ENCODE data around the gene GTF2A1L. TPM values are rescaled to one million over a fixed set of nuclear protein-coding genes. Genes with fewer than 3 reads are reported as not detected.

GTF2A1L gene
- total and polyA plus RNA-seq, 10 of the 15 experiments (the other 5 are each of a cell fraction or from before 2014, with no cell fraction given) = not detected

DNA sequence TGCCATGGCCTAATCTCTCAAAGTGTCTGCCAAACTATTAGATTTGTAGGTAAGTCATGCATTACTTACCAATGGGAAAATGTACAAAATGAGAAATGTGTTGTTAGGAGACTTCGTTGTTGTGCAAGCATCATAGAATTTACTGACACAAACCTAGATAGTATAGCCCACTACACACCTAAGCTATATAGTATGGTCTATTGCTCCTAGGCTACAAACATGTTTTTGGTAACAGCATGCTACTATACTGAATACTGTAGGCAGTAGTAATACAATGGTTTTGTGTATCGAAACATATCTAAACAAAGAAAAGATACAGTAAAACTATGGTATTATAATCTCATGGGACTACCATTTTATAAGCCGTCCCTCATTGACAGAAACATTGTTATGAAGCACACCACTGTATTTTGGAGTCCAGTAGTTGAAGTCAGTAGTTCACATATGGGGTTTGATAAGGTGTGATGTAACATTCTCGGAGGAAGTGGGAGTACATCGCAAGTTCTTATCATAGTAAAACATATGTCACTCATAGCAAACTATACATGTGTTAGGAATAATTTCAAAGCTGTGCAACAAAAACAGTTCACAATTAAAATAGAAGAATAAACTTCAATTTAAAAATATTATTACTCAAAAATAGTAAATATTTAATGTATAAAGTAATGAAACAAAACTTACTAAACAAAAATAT lies 12.0 kb upstream of the GTF2A1L start:
- DNase-seq (ENCODE audit: low read depth, low spot score) (no peak), FAIRE-seq (no peak), ATAC-seq (no peak)
- no peaks in the 10 kb centered on the region for H4K20me1 ChIP-seq (ENCODE audit: control insufficient read depth, insufficient read depth)
- WGBS (ENCODE audit: insufficient coverage, insufficient replicate concordance, low lambda C conversion rate, missing lambda C conversion rate) = 48% methylated on average over 5 of the region's 5 CpGs
- BruUV-seq (replicated peaks) = no TSS peak
- RAD21 ChIA-PET (ENCODE audit: unreplicated experiment) = no interaction called here
- intact Hi-C loops (cut with micrococcal nuclease; ENCODE audit: unreplicated experiment) (loop anchor here (10.0 kb wide), 1 partner anchor 1889 kb away; no protein-coding TSS in a partner anchor), in situ Hi-C loops (cut with MboI) (no loop called here)
- no peak overlapping the region for H3K27ac ChIP-seq (ENCODE audit: control insufficient read depth, insufficient read depth)
- H3K4me1 ChIP-seq (ENCODE audit: control insufficient read depth, insufficient read depth, low read length) = no peaks in the 10 kb centered on the region
- H3K27me3 ChIP-seq (replicated peaks in 1 of 2; ENCODE audit: control insufficient read depth in 2 of 2, insufficient read depth in 2 of 2, low read length in 1 of 2) = peaks cover 0 to 2% of the 10 kb centered on the region in 2 experiments; a peak in 3 of 4 replicates
- no peaks in the 10 kb centered on the region for H3K9me3 ChIP-seq (replicated peaks; ENCODE audit: control insufficient read depth, insufficient read depth, low read length)
- no peak overlapping the region for H2AFZ ChIP-seq (ENCODE audit: control insufficient read depth, low read depth, low read length)
- H3K4me3 ChIP-seq = no peak overlapping the region
- no peaks in the 10 kb centered on the region for H3K79me2 ChIP-seq (ENCODE audit: control insufficient read depth, insufficient read depth, low read length)
- SMC1A ChIA-PET (ENCODE audit: uncharacterized antibody, unreplicated experiment) = no interaction called here
- CTCF ChIA-PET = no interaction called here
- no peak overlapping the region for H3K9ac ChIP-seq (ENCODE audit: control insufficient read depth, insufficient read depth, low read length)
- no peaks in the 10 kb centered on the region for H3K36me3 ChIP-seq (ENCODE audit: control insufficient read depth in 2 of 2, insufficient read depth in 2 of 2, low read length in 1 of 2)
- H3K4me2 ChIP-seq (ENCODE audit: control insufficient read depth, insufficient read depth) = no peak overlapping the region
- POLR2A ChIA-PET = no interaction called here
- no peak for TF ChIP-seq CREM (IDR thresholded peaks at IDR 0.05; ENCODE audit: low read depth)
- TF ChIP-seq, protein P1, sequence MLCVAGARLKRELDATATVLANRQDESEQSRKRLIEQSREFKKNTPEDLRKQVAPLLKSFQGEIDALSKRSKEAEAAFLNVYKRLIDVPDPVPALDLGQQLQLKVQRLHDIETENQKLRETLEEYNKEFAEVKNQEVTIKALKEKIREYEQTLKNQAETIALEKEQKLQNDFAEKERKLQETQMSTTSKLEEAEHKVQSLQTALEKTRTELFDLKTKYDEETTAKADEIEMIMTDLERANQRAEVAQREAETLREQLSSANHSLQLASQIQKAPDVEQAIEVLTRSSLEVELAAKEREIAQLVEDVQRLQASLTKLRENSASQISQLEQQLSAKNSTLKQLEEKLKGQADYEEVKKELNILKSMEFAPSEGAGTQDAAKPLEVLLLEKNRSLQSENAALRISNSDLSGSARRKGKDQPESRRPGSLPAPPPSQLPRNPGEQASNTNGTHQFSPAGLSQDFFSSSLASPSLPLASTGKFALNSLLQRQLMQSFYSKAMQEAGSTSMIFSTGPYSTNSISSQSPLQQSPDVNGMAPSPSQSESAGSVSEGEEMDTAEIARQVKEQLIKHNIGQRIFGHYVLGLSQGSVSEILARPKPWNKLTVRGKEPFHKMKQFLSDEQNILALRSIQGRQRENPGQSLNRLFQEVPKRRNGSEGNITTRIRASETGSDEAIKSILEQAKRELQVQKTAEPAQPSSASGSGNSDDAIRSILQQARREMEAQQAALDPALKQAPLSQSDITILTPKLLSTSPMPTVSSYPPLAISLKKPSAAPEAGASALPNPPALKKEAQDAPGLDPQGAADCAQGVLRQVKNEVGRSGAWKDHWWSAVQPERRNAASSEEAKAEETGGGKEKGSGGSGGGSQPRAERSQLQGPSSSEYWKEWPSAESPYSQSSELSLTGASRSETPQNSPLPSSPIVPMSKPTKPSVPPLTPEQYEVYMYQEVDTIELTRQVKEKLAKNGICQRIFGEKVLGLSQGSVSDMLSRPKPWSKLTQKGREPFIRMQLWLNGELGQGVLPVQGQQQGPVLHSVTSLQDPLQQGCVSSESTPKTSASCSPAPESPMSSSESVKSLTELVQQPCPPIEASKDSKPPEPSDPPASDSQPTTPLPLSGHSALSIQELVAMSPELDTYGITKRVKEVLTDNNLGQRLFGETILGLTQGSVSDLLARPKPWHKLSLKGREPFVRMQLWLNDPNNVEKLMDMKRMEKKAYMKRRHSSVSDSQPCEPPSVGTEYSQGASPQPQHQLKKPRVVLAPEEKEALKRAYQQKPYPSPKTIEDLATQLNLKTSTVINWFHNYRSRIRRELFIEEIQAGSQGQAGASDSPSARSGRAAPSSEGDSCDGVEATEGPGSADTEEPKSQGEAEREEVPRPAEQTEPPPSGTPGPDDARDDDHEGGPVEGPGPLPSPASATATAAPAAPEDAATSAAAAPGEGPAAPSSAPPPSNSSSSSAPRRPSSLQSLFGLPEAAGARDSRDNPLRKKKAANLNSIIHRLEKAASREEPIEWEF (IDR thresholded peaks at IDR 0.05; ENCODE audit: insufficient replicate concordance, low read depth, low read length) = no peak
- TF ChIP-seq ZNF384 (IDR thresholded peaks at IDR 0.05; ENCODE audit: borderline replicate concordance, low read depth, low read length) = no peak
- TF ChIP-seq CEBPB (IDR thresholded peaks at IDR 0.05; ENCODE audit: borderline replicate concordance in 1 of 2, low read depth in 2 of 2, low read length in 2 of 2) = no peak
- TF ChIP-seq IRF4 (IDR thresholded peaks at IDR 0.05; ENCODE audit: low read depth, low read length) = no peak
- TF ChIP-seq RUNX3 (IDR thresholded peaks at IDR 0.05; ENCODE audit: low read length) = no peak
- TF ChIP-seq, protein P2, sequence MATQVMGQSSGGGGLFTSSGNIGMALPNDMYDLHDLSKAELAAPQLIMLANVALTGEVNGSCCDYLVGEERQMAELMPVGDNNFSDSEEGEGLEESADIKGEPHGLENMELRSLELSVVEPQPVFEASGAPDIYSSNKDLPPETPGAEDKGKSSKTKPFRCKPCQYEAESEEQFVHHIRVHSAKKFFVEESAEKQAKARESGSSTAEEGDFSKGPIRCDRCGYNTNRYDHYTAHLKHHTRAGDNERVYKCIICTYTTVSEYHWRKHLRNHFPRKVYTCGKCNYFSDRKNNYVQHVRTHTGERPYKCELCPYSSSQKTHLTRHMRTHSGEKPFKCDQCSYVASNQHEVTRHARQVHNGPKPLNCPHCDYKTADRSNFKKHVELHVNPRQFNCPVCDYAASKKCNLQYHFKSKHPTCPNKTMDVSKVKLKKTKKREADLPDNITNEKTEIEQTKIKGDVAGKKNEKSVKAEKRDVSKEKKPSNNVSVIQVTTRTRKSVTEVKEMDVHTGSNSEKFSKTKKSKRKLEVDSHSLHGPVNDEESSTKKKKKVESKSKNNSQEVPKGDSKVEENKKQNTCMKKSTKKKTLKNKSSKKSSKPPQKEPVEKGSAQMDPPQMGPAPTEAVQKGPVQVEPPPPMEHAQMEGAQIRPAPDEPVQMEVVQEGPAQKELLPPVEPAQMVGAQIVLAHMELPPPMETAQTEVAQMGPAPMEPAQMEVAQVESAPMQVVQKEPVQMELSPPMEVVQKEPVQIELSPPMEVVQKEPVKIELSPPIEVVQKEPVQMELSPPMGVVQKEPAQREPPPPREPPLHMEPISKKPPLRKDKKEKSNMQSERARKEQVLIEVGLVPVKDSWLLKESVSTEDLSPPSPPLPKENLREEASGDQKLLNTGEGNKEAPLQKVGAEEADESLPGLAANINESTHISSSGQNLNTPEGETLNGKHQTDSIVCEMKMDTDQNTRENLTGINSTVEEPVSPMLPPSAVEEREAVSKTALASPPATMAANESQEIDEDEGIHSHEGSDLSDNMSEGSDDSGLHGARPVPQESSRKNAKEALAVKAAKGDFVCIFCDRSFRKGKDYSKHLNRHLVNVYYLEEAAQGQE (IDR thresholded peaks at IDR 0.05; ENCODE audit: low read depth, low read length) = no peak
- no peak for TF ChIP-seq WRNIP1 (IDR thresholded peaks at IDR 0.05; ENCODE audit: borderline replicate concordance, low read depth, low read length)
- TF ChIP-seq TARDBP (IDR thresholded peaks at IDR 0.05; ENCODE audit: borderline replicate concordance) = no peak
- TF ChIP-seq RAD51 (IDR thresholded peaks at IDR 0.05) = no peak
- no peak for TF ChIP-seq MEF2A (IDR thresholded peaks at IDR 0.05; ENCODE audit: insufficient read depth, low read depth, low read length)
- TF ChIP-seq NFYB (IDR thresholded peaks at IDR 0.05; ENCODE audit: insufficient read depth, low read depth, low read length) = no peak
- no peak for TF ChIP-seq MTA3 (IDR thresholded peaks at IDR 0.05; ENCODE audit: borderline replicate concordance, low read length)
- no peak for TF ChIP-seq YY1 (IDR thresholded peaks at IDR 0.05; ENCODE audit: low read depth, low read length)
- TF ChIP-seq NFXL1 (IDR thresholded peaks at IDR 0.05; ENCODE audit: borderline replicate concordance) = no peak
